H54 (cell line): ENCODE measurements around the gene STOX1.
"Not testable (repeated sequence)": the region's sequence is repeated elsewhere in the genome, so short reads cannot be mapped to it uniquely, and the experiment has no call there.

Experiments used
- DNase-seq: peaks from one replicate; pipeline ENCODE4 v3.0.0; 2011; ENCODE audit warnings: low spot score, mixed read lengths; ENCODE audit not compliant: insufficient read length
- FAIRE-seq: peaks from 3 replicates; lab custom pipeline; 2011; peaks lifted over from hg19 to GRCh38; lab: Jason Lieb, UNC
- POLR2A ChIP-seq: IDR thresholded peaks from 2 replicates; pipeline ENCODE4 v1.6.1; 2011; ENCODE audit warnings: low read depth, mild to moderate bottlenecking, low read length

STOX1 gene

DNA sequence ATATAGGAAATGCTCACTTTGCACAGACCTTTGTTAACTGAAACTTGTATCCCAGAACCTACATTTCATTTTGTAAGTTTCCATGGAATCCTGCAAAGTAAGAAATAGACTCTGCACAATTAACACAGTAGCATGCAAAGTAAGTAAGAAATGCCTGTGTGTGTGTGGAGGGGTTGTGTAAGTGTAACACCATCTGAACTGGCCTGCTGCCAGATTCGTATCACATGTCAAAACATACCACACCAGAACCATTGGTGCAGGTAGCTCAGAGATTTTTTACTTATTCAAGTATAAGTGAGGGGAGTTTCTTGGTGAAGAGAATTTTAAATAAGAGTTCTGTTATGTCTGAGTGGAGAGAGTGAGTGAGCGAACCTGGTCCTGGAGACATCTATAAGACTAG lies 110.8 kb downstream of the STOX1 start:
- DNase-seq = no peak
- TF ChIP-seq POLR2A = no peak
- FAIRE-seq = no peak

DNA sequence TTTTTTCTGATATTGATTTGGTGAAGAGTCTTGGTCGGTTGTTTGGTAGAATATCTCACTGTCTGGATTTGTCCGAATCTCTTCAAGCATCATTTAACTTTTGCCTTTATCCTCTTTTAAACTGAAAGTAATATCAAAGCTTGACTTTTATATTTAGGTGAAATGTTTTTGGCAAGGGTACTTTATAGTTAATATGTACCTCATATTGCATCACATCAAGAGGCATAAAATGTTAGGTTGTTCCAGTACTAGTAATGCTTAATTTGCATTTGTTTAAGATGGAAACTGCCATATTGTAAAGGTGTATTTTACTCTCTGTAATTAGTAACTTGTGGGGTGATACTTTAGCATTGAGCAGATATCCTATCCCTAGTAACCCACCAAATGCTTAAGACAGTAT lies 111.6 kb downstream of the STOX1 start:
- TF ChIP-seq POLR2A = no peak
- no peak for DNase-seq
- peak; percentile 11 for FAIRE-seq

GRCh38 chr10:68940917-68941316 lies 113.6 kb downstream of the STOX1 start:
- not testable (repeated sequence) for FAIRE-seq, DNase-seq
